Calu3 (cell line): ENCODE data around the gene RAB1A. TPM values are rescaled to one million over a fixed set of nuclear protein-coding genes. Genes with fewer than 3 reads are reported as not detected.
A peak's percentile ranks its signal among the peaks of the same experiment; 100 is the strongest.

ENCODE experiments used
- BruUV-seq: library from RNA; stranded (reverse); fragments of 400-500 nt; replicated peaks from 2 replicates; lab custom pipeline; 2021; lab: Mats Ljungman, UMichigan
- CTCF ChIA-PET: fragments of 300-600 bp; sonication (Branson Sonifier 250); formaldehyde crosslinking; loops from one replicate; lab custom pipeline; 2022; ENCODE audit warnings: antibody characterized with exemption; lab: Charles Lee
- DNase-seq: peaks from one replicate; pipeline ENCODE4 v3.0.0; 2022
- H3K27ac Mint-ChIP-seq: one replicate; pipeline ENCODE4 v1.8.0; 2022; ENCODE audit warnings: mixed read lengths; ENCODE audit not compliant: unreplicated experiment
- H3K27me3 Mint-ChIP-seq: one replicate; pipeline ENCODE4 v1.8.0; 2022; ENCODE audit warnings: mixed read lengths; ENCODE audit not compliant: unreplicated experiment
- H3K36me3 Mint-ChIP-seq: one replicate; pipeline ENCODE4 v1.8.0; 2022; ENCODE audit warnings: mild to moderate bottlenecking, moderate library complexity, mixed read lengths; ENCODE audit not compliant: insufficient read depth, unreplicated experiment
- H3K4me1 Mint-ChIP-seq: one replicate; pipeline ENCODE4 v1.8.0; 2022; ENCODE audit warnings: mild to moderate bottlenecking, low read depth, mixed read lengths; ENCODE audit not compliant: unreplicated experiment
- H3K4me3 Mint-ChIP-seq: one replicate; pipeline ENCODE4 v1.8.0; 2022; ENCODE audit warnings: mild to moderate bottlenecking, low read depth, moderate library complexity, mixed read lengths; ENCODE audit not compliant: unreplicated experiment
- H3K9me3 Mint-ChIP-seq: one replicate; pipeline ENCODE4 v1.8.0; 2022; ENCODE audit warnings: low read depth, mixed read lengths; ENCODE audit not compliant: unreplicated experiment
- CTCF ChIP-seq: fragments of 200-600 bp; IDR thresholded peaks from one replicate; pipeline ENCODE4 v1.8.0; 2022; ENCODE audit warnings: antibody characterized with exemption; ENCODE audit not compliant: unreplicated experiment
- intact Hi-C: fragments of 100-400 bp; cut with micrococcal nuclease; formaldehyde crosslinking; loops from one replicate; pipeline ENCODE4 v1.10.0; 2022; ENCODE audit not compliant: unreplicated experiment
- total RNA-seq: library from RNA; stranded (reverse); gene quantifications from 2 replicates; pipeline ENCODE4 v1.2.3, GENCODE V29; 2022

Gene RAB1A
- total RNA-seq, 1 experiment from 2014 or later, result 148 TPM

- no peaks in the 10 kb centered on the region for H3K9me3 Mint-ChIP-seq
- H3K36me3 Mint-ChIP-seq, result peaks cover 81% of the 10 kb centered on the region
- H3K27me3 Mint-ChIP-seq, result no peaks in the 10 kb centered on the region
- H3K4me3 Mint-ChIP-seq, result no peak overlapping the region
- intact Hi-C loops, result no loop called here
- CTCF ChIA-PET, result interaction anchor here (0.7 kb wide), 2 partner anchors 24 to 636 kb away, joined by 4 to 5 read pairs; no protein-coding TSS in a partner anchor
- no TSS peak for BruUV-seq
- no peaks in the 10 kb centered on the region for H3K4me1 Mint-ChIP-seq
- no peak for TF ChIP-seq CTCF
- H3K27ac Mint-ChIP-seq, result peak overlapping the region; percentile 56
- DNase-seq, result no peak
Observed at GRCh38 chr2:65093211-65093610, 36.7 kb downstream of the RAB1A start.

- Mint-ChIP-seq H3K27ac (peak overlapping the region; percentile 56), H3K27me3 (no peaks in the 10 kb centered on the region), H3K36me3 (peaks cover 81% of the 10 kb centered on the region), H3K4me1 (no peaks in the 10 kb centered on the region), H3K9me3 (no peaks in the 10 kb centered on the region), H3K4me3 (no peak overlapping the region)
- no peak for TF ChIP-seq CTCF
- CTCF ChIA-PET, result interaction anchor here (0.7 kb wide), 1 partner anchor 636 kb away, joined by 5 read pairs; no protein-coding TSS in a partner anchor
- BruUV-seq, result no TSS peak
- intact Hi-C loops, result no loop called here
- DNase-seq, result no peak
Observed at GRCh38 chr2:65092791-65093190, 37.1 kb downstream of the RAB1A start.

- H3K27me3 Mint-ChIP-seq, result no peaks in the 10 kb centered on the region
- BruUV-seq, result no TSS peak
- CTCF ChIA-PET, result no interaction called here
- no peaks in the 10 kb centered on the region for H3K9me3 Mint-ChIP-seq
- H3K4me1 Mint-ChIP-seq, result no peaks in the 10 kb centered on the region
- DNase-seq, result no peak
- intact Hi-C loops, result loop anchor here (5.0 to 10.0 kb wide), 2 partner anchors 80 to 102 kb away; no protein-coding TSS in a partner anchor
- H3K4me3 Mint-ChIP-seq, result no peak overlapping the region
- TF ChIP-seq CTCF, result no peak
- H3K27ac Mint-ChIP-seq, result no peak overlapping the region
- H3K36me3 Mint-ChIP-seq, result peaks cover 80% of the 10 kb centered on the region
Observed at GRCh38 chr2:65085148-65085547, 44.8 kb downstream of the RAB1A start.

- intact Hi-C loops, result loop anchor here (10.0 kb wide), 1 partner anchor 84 kb away; no protein-coding TSS in a partner anchor
- Mint-ChIP-seq H3K4me3 (no peak overlapping the region), H3K4me1 (no peaks in the 10 kb centered on the region), H3K27ac (no peak overlapping the region), H3K9me3 (no peaks in the 10 kb centered on the region), H3K36me3 (peaks cover 75% of the 10 kb centered on the region), H3K27me3 (no peaks in the 10 kb centered on the region)
- CTCF ChIA-PET, result no interaction called here
- no TSS peak for BruUV-seq
- TF ChIP-seq CTCF, result no peak
- DNase-seq, result no peak
Observed at GRCh38 chr2:65081232-65081685, 48.6 kb downstream of the RAB1A start.
